Sigmoid colon (tissue), 7 donors: ENCODE results near the gene SPINK5. TPM values are rescaled to one million over a fixed set of nuclear protein-coding genes. Genes with fewer than 3 reads are reported as not detected.

Experiments used
- DNase-seq: peaks from one replicate; pipeline ENCODE4 v3.0.0-alpha.2; 2019
- H3K27ac ChIP-seq, 4 donors: fragments of 200-600 bp; sonication (generic); one replicate each; pipeline ENCODE4 v1.5.1; 2016 to 2019; ENCODE audit warnings: mild to moderate bottlenecking in 1 of 4
- H3K27me3 ChIP-seq, 3 donors: fragments of 200-600 bp; sonication (generic); one replicate each; pipeline ENCODE4 v1.5.1; 2019; ENCODE audit warnings: mild to moderate bottlenecking in 1 of 3
- H3K36me3 ChIP-seq, 4 donors: fragments of 200-600 bp; sonication (generic); one replicate each; pipeline ENCODE4 v1.5.1; 2016 to 2019
- H3K4me1 ChIP-seq, 4 donors: fragments of 200-600 bp; sonication (generic); one replicate each; pipeline ENCODE4 v1.5.1; 2017 to 2019
- H3K4me3 ChIP-seq, 4 donors: fragments of 200-600 bp; sonication (generic); one replicate each; pipeline ENCODE4 v1.5.1; 2017 to 2019; ENCODE audit warnings: mild to moderate bottlenecking in 2 of 4, moderate library complexity in 1 of 4
- H3K9me3 ChIP-seq, 4 donors: fragments of 200-600 bp in 3 of 4; sonication (generic) in 3 of 4; one replicate each; pipeline versions ENCODE4 v1.5.1 to v1.6.1; 2013 to 2019
- EP300 ChIP-seq, 4 donors: sonication (generic); formaldehyde crosslinking; IDR thresholded peaks; one replicate each; pipeline ENCODE4 v1.6.1; 2017; ENCODE audit warnings: antibody characterized with exemption in 4 of 4
- POLR2A ChIP-seq, 2 donors: fragments of 450-650 bp; IDR thresholded peaks; one replicate each; pipeline ENCODE4 v1.6.1; 2016; ENCODE audit warnings: antibody characterized with exemption in 2 of 2, mild to moderate bottlenecking in 2 of 2, moderate library complexity in 2 of 2
- POLR2AphosphoS5 ChIP-seq, 4 donors: sonication (generic); formaldehyde crosslinking; IDR thresholded peaks; one replicate each; pipeline ENCODE4 v1.6.1; 2017; ENCODE audit warnings: antibody characterized with exemption in 4 of 4
- WGBS, 2 donors: extraction: QIAGEN DNeasy Blood & Tissue Kit; methylation state at CpG; one replicate each; pipeline ENCODE4 v1.1.7; 2013; 5-methylcytosine and 5-hydroxymethylcytosine counted together
- intact Hi-C: fragments of 100-400 bp; cut with DNase I; formaldehyde crosslinking; loops from one replicate; pipeline ENCODE4 v1.15.1; 2023
- polyA plus RNA-seq, 3 donors: library from polyadenylated mRNA; stranded (reverse); fragments of 200-250 nt; gene quantifications; one replicate each; pipeline ENCODE4 v1.2.3, GENCODE V29; 2013
- total RNA-seq, 4 donors: library from RNA; depleted of rRNA; stranded (reverse); fragments of >200 nt; gene quantifications; one replicate each; pipeline ENCODE4 v1.1.0, GENCODE V29; 2016
- TF ChIP-seq, protein P1 (sequence below), 4 experiments: fragments of 450-650 bp in 3 of 4; fragments of 200-600 bp in 1 of 4; IDR thresholded peaks; one replicate each; pipeline ENCODE4 v1.5.1; 2016 to 2019; ENCODE audit warnings: antibody characterized with exemption in 4 of 4, mild to moderate bottlenecking in 3 of 4, moderate library complexity in 2 of 4
- donor health status: healthy with polysubstance abuse.
- donor health status: Bipolar disorder and iron deficiency.
- donor health status: healthy.

The SPINK5 gene
- total and polyA plus RNA-seq, 7 donors, result 0.28 to 20.0 (median 16.9) TPM; not detected in 2

- Histone ChIP-seq H3K9me3 (no peaks in the 10 kb centered on the region), H3K4me1 (no peaks in the 10 kb centered on the region), H3K4me3 (no peak overlapping the region), H3K36me3 (no peaks in the 10 kb centered on the region), H3K27me3 (no peaks in the 10 kb centered on the region), H3K27ac (no peak overlapping the region)
- intact Hi-C loops, result no loop called here
- TF ChIP-seq, protein P1, sequence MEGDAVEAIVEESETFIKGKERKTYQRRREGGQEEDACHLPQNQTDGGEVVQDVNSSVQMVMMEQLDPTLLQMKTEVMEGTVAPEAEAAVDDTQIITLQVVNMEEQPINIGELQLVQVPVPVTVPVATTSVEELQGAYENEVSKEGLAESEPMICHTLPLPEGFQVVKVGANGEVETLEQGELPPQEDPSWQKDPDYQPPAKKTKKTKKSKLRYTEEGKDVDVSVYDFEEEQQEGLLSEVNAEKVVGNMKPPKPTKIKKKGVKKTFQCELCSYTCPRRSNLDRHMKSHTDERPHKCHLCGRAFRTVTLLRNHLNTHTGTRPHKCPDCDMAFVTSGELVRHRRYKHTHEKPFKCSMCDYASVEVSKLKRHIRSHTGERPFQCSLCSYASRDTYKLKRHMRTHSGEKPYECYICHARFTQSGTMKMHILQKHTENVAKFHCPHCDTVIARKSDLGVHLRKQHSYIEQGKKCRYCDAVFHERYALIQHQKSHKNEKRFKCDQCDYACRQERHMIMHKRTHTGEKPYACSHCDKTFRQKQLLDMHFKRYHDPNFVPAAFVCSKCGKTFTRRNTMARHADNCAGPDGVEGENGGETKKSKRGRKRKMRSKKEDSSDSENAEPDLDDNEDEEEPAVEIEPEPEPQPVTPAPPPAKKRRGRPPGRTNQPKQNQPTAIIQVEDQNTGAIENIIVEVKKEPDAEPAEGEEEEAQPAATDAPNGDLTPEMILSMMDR (IDR thresholded peaks at IDR 0.05), result no peak
- TF ChIP-seq POLR2A (IDR thresholded peaks at IDR 0.05) (no peak), POLR2AphosphoS5 (IDR thresholded peaks at IDR 0.05) (no peak)
- 81 to 90% methylated on average over 2 of the region's 2 CpGs for WGBS, 2 donors
- DNase-seq, result no peak
These were observed 88.1 kb downstream of the SPINK5 start for GRCh38 chr5:148151872-148152271.

DNA sequence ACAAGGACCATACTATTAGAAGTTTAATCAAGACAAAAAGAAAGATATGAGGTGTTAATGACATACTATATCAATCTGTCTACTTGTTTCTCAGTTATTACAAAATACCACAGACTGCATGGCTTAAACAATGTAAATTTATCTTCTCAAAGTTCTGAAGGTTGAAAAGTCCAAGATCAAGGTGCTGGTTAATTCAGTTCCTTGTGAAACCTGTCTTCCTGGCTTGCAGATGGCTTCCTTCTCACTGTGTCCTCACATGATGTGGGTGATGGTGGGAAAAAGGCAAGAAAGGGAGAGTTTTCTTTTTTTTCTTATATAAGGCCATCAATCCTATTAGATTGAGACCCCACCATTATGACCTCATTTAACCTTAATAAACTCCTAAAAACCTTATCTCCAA lies 89.0 kb downstream of the SPINK5 start:
- Histone ChIP-seq H3K36me3 (no peaks in the 10 kb centered on the region), H3K9me3 (no peaks in the 10 kb centered on the region), H3K27ac (no peak overlapping the region), H3K4me3 (no peak overlapping the region), H3K27me3 (no peaks in the 10 kb centered on the region), H3K4me1 (no peaks in the 10 kb centered on the region)
- intact Hi-C loops, result no loop called here
- DNase-seq, result no peak
- TF ChIP-seq, protein P1 (IDR thresholded peaks at IDR 0.05), result no peak
- TF ChIP-seq POLR2AphosphoS5 (IDR thresholded peaks at IDR 0.05) (no peak), POLR2A (IDR thresholded peaks at IDR 0.05) (no peak), EP300 (IDR thresholded peaks at IDR 0.05) (no peak)

DNA sequence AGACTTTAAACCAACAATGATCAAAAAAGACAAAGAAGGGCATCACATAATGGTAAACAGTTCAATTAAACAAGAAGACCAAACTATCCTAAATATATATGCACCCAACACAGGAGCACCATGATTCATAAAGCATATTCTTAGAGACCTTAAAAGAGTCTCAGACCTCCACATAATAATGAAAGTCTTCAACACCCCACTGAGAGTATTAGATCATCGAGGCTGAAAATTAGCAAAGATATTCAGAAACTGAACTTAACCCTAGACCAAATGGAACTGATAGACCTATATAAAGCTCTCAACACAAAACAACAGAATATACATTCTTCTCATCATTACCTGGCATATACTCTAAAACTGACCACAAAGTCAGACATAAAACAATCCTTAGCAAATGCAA lies 92.8 kb downstream of the SPINK5 start:
- Histone ChIP-seq H3K4me1 (no peaks in the 10 kb centered on the region), H3K36me3 (no peaks in the 10 kb centered on the region), H3K4me3 (no peak overlapping the region), H3K27me3 (no peaks in the 10 kb centered on the region), H3K27ac (no peak overlapping the region), H3K9me3 (no peaks in the 10 kb centered on the region)
- no peak for DNase-seq
- TF ChIP-seq POLR2A (IDR thresholded peaks at IDR 0.05), result no peak
- no peak for TF ChIP-seq EP300 (IDR thresholded peaks at IDR 0.05)
- TF ChIP-seq, protein P1 (IDR thresholded peaks at IDR 0.05), result no peak
- TF ChIP-seq POLR2AphosphoS5 (IDR thresholded peaks at IDR 0.05), result no peak
- intact Hi-C loops, result no loop called here
- 91 to 93% methylated on average over 1 of the region's 1 CpG for WGBS, 2 donors

- H3K9me3 ChIP-seq, result no peaks in the 10 kb centered on the region
- H3K27ac ChIP-seq, result no peak overlapping the region
- no peaks in the 10 kb centered on the region for H3K27me3 ChIP-seq
- intact Hi-C loops, result no loop called here
- 98 to 100% methylated on average over 1 of the region's 1 CpG for WGBS, 2 donors
- no peaks in the 10 kb centered on the region for H3K36me3 ChIP-seq
- no peak for DNase-seq
- TF ChIP-seq, protein P1 (IDR thresholded peaks at IDR 0.05), result no peak
- TF ChIP-seq EP300 (IDR thresholded peaks at IDR 0.05) (no peak), POLR2AphosphoS5 (IDR thresholded peaks at IDR 0.05) (no peak), POLR2A (IDR thresholded peaks at IDR 0.05) (no peak)
- no peaks in the 10 kb centered on the region for H3K4me1 ChIP-seq
- no peak overlapping the region for H3K4me3 ChIP-seq
These were observed 98.3 kb downstream of the SPINK5 start for GRCh38 chr5:148162038-148162437.

DNA sequence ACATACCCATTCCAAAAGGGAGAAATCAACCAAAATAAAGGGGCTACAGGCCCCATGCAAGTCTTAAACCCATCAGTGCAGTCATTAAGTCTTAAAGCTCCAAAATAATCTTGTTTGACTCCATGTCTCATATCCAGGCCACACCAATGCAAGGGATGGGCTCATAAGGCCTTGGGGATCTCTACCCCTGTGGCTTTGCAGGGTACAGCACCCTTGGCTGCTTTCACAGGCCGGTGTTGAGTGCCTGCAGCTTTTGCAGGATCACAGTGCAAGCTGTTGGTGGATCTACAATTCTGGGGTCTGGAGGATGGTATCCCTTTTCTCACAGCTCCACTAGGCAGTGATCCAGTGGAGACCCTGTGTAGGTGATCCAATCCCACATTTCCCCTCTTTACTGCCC lies 99.6 kb downstream of the SPINK5 start:
- no peak overlapping the region for H3K27ac ChIP-seq
- H3K4me3 ChIP-seq, result no peak overlapping the region
- TF ChIP-seq EP300 (IDR thresholded peaks at IDR 0.05), result no peak
- TF ChIP-seq POLR2AphosphoS5 (IDR thresholded peaks at IDR 0.05), result no peak
- TF ChIP-seq, protein P1 (IDR thresholded peaks at IDR 0.05), result no peak
- no peak for TF ChIP-seq POLR2A (IDR thresholded peaks at IDR 0.05)
- H3K27me3 ChIP-seq, result no peaks in the 10 kb centered on the region
- H3K9me3 ChIP-seq, result no peaks in the 10 kb centered on the region
- H3K36me3 ChIP-seq, result no peaks in the 10 kb centered on the region
- no peak for DNase-seq
- H3K4me1 ChIP-seq, result no peaks in the 10 kb centered on the region
- intact Hi-C loops, result no loop called here
- WGBS, 2 donors, result 86 to 94% methylated on average over 1 of the region's 1 CpG
